Neuronal stem cell (in vitro differentiated cells): ENCODE measurements around the gene CFD.

Experiments
- DNase-seq: peaks from one replicate; pipeline ENCODE4 v3.0.0-alpha.2; 2013; ENCODE audit warnings: low spot score
- H2AFZ ChIP-seq: one replicate; pipeline ENCODE4 v1.6.1; 2013; ENCODE audit warnings: mild to moderate bottlenecking, low read length, inconsistent platforms
- H2AK5ac ChIP-seq: 2 replicates; pipeline ENCODE4 v1.6.1; 2013; ENCODE audit warnings: low read depth, mild to moderate bottlenecking, inconsistent platforms, low read length, moderate library complexity, mixed read lengths
- H2BK120ac ChIP-seq: 2 replicates; pipeline ENCODE4 v1.6.1; 2013; ENCODE audit warnings: low read depth, mild to moderate bottlenecking, inconsistent platforms, low read length, moderate library complexity, mixed read lengths
- H2BK12ac ChIP-seq: one replicate; pipeline ENCODE4 v1.6.1; 2013; ENCODE audit warnings: low read length, inconsistent platforms
- H2BK15ac ChIP-seq: 2 replicates; pipeline ENCODE4 v1.6.1; 2013; ENCODE audit warnings: mild to moderate bottlenecking, low read length, inconsistent platforms, mixed read lengths
- H2BK5ac ChIP-seq: one replicate; pipeline ENCODE4 v1.6.1; 2013; ENCODE audit warnings: inconsistent platforms, mild to moderate bottlenecking, low read length, moderate library complexity
- H3K14ac ChIP-seq: one replicate; pipeline ENCODE4 v1.6.1; 2013; ENCODE audit warnings: low read length, inconsistent platforms
- H3K18ac ChIP-seq: 2 replicates; pipeline ENCODE4 v1.6.1; 2013; ENCODE audit warnings: low read length, inconsistent platforms
- H3K23ac ChIP-seq: 2 replicates; pipeline ENCODE4 v1.6.1; 2013; ENCODE audit warnings: low read depth, mild to moderate bottlenecking, mixed read lengths, low read length, inconsistent platforms; ENCODE audit not compliant: poor library complexity
- H3K27ac ChIP-seq: replicated peaks from 3 replicates; pipeline ENCODE4 v1.5.1; 2013; ENCODE audit warnings: low read length, inconsistent platforms
- H3K27me3 ChIP-seq, 3 experiments: 2 replicates each; pipeline ENCODE4 v1.6.1; 2013; ENCODE audit warnings: low read length in 3 of 3, mild to moderate bottlenecking in 2 of 3, inconsistent platforms in 1 of 3, low read depth in 1 of 3, mixed read lengths in 1 of 3, moderate library complexity in 1 of 3; ENCODE audit not compliant: control insufficient read depth in 3 of 3, insufficient read depth in 3 of 3
- H3K36me3 ChIP-seq, 2 donors: replicated peaks in 1 of 2; 2 replicates each; pipeline ENCODE4 v1.6.1; 2013; ENCODE audit warnings: low read length in 2 of 2; ENCODE audit not compliant: control insufficient read depth in 2 of 2, insufficient read depth in 2 of 2
- H3K4ac ChIP-seq: 2 replicates; pipeline ENCODE4 v1.6.1; 2013; ENCODE audit warnings: inconsistent platforms, mild to moderate bottlenecking, low read length, moderate library complexity
- H3K4me1 ChIP-seq, 2 donors: 1 replicate in 1 of 2; 2 replicates in 1 of 2; pipeline ENCODE4 v1.6.1; 2013; ENCODE audit warnings: low read length in 2 of 2, low read depth in 1 of 2; ENCODE audit not compliant: control insufficient read depth in 2 of 2, insufficient read depth in 1 of 2
- H3K4me2 ChIP-seq: one replicate; pipeline ENCODE4 v1.6.1; 2013; ENCODE audit warnings: mild to moderate bottlenecking, low read length, inconsistent platforms; ENCODE audit not compliant: insufficient read depth, poor library complexity, severe bottlenecking
- H3K4me3 ChIP-seq, 2 donors: 2 replicates each; pipeline ENCODE4 v1.5.1; 2013; ENCODE audit warnings: low read length in 2 of 2, mild to moderate bottlenecking in 2 of 2, inconsistent platforms in 1 of 2, moderate library complexity in 1 of 2
- H3K79me1 ChIP-seq: one replicate; pipeline ENCODE4 v1.6.1; 2013; ENCODE audit warnings: low read depth, mild to moderate bottlenecking, inconsistent platforms, low read length, moderate library complexity
- H3K9ac ChIP-seq: one replicate; pipeline ENCODE4 v1.6.1; 2013; ENCODE audit warnings: mild to moderate bottlenecking, low read depth, low read length, inconsistent platforms; ENCODE audit not compliant: poor library complexity
- H3K9me3 ChIP-seq, 2 donors: replicated peaks in 1 of 2; 2 replicates each; pipeline versions ENCODE3 to v1.6.1; 2013; ENCODE audit warnings: low read length in 2 of 2, mild to moderate bottlenecking in 2 of 2, inconsistent platforms in 1 of 2, low read depth in 1 of 2, mixed read lengths in 1 of 2, moderate library complexity in 1 of 2; ENCODE audit not compliant: control insufficient read depth in 2 of 2, insufficient read depth in 1 of 2
- H4K8ac ChIP-seq: one replicate; pipeline ENCODE4 v1.6.1; 2013; ENCODE audit warnings: low read depth, mild to moderate bottlenecking, inconsistent platforms, low read length, moderate library complexity
- H4K91ac ChIP-seq: one replicate; pipeline ENCODE4 v1.6.1; 2013; ENCODE audit warnings: low read length, low read depth, mild to moderate bottlenecking, inconsistent platforms; ENCODE audit not compliant: poor library complexity
- WGBS, 2 donors: extraction: QIAGEN DNeasy Blood & Tissue Kit; methylation state at CpG; one replicate each; pipeline ENCODE4 v1.1.7; 2013; ENCODE audit warnings: missing lambda C conversion rate in 2 of 2, mixed read lengths in 1 of 2; ENCODE audit not compliant: insufficient read length in 2 of 2, insufficient replicate concordance in 1 of 2; ENCODE audit errors: extremely low coverage in 2 of 2; 5-methylcytosine and 5-hydroxymethylcytosine counted together

Gene CFD

GRCh38 chr19:884420-885211 lies 25.2 kb downstream of the CFD start:
- H3K4me1 ChIP-seq: no peaks in the 10 kb centered on the region
- H3K79me1 ChIP-seq: peaks cover 11% of the 10 kb centered on the region
- no peaks in the 10 kb centered on the region for H3K27me3 ChIP-seq
- H3K36me3 ChIP-seq: peaks cover 58 to 91% of the 10 kb centered on the region in 2 donors
- no peak overlapping the region for H2BK120ac ChIP-seq
- no peak for DNase-seq
- H2AFZ ChIP-seq: no peak overlapping the region
- no peak overlapping the region for H3K4ac ChIP-seq
- no peak overlapping the region for H2AK5ac ChIP-seq
- H3K18ac ChIP-seq: no peak overlapping the region
- H3K27ac ChIP-seq: no peak overlapping the region
- no peak overlapping the region for H4K8ac ChIP-seq
- H3K9me3 ChIP-seq: peaks cover 0 to 6% of the 10 kb centered on the region in 2 donors
- no peak overlapping the region for H3K9ac ChIP-seq
- no peak overlapping the region for H3K14ac ChIP-seq
- H4K91ac ChIP-seq: no peak overlapping the region
- H3K4me3 ChIP-seq: peak overlapping the region in 1 of 2 donors; percentile 25
- no peak overlapping the region for H2BK12ac ChIP-seq
- H3K23ac ChIP-seq: no peak overlapping the region
- H2BK15ac ChIP-seq: no peak overlapping the region
- no CpG with 5 or more reads among the region's 51 CpGs for WGBS, 2 donors
- H3K4me2 ChIP-seq: no peak overlapping the region
- H2BK5ac ChIP-seq: no peak overlapping the region

GRCh38 chr19:885536-886224 lies 26.2 kb downstream of the CFD start:
- Histone ChIP-seq H4K91ac (peak overlapping the region; percentile 64), H3K27ac (no peak overlapping the region), H2BK12ac (no peak overlapping the region), H2AK5ac (no peak overlapping the region), H3K14ac (peak overlapping the region; percentile 56), H3K23ac (peak overlapping the region; percentile 31), H2AFZ (no peak overlapping the region), H3K4me3 (no peak overlapping the region), H2BK5ac (peak overlapping the region; percentile 75), H3K4me2 (no peak overlapping the region), H3K79me1 (peaks cover 13% of the 10 kb centered on the region), H2BK15ac (no peak overlapping the region), H3K27me3 (no peaks in the 10 kb centered on the region), H4K8ac (no peak overlapping the region), H3K9ac (no peak overlapping the region), H3K9me3 (peaks cover 0 to 8% of the 10 kb centered on the region in 2 donors), H3K36me3 (peaks cover 60 to 94% of the 10 kb centered on the region in 2 donors), H3K4ac (peak overlapping the region; percentile 53), H3K4me1 (no peaks in the 10 kb centered on the region), H3K18ac (no peak overlapping the region), H2BK120ac (no peak overlapping the region)
- DNase-seq: no peak
- WGBS, 2 donors: no CpG with 5 or more reads among the region's 64 CpGs

GRCh38 chr19:887072-887471 lies 27.6 kb downstream of the CFD start:
- H3K36me3 ChIP-seq: peaks cover 48 to 86% of the 10 kb centered on the region in 2 donors

GRCh38 chr19:887599-887998 lies 28.1 kb downstream of the CFD start:
- H4K8ac ChIP-seq: no peak overlapping the region
- no peak overlapping the region for H3K4me2 ChIP-seq
- H3K79me1 ChIP-seq: peaks cover 19% of the 10 kb centered on the region
- H4K91ac ChIP-seq: no peak overlapping the region
- H2BK5ac ChIP-seq: no peak overlapping the region
- no peaks in the 10 kb centered on the region for H3K27me3 ChIP-seq
- H3K9me3 ChIP-seq: peaks cover 0 to 2% of the 10 kb centered on the region in 2 donors
- H2BK120ac ChIP-seq: no peak overlapping the region
- no peak overlapping the region for H2BK15ac ChIP-seq
- no peak overlapping the region for H3K14ac ChIP-seq
- WGBS, 2 donors: no CpG with 5 or more reads among the region's 10 CpGs
- H3K4ac ChIP-seq: no peak overlapping the region
- H3K27ac ChIP-seq: no peak overlapping the region
- H2AK5ac ChIP-seq: no peak overlapping the region
- no peak overlapping the region for H3K23ac ChIP-seq
- no peak overlapping the region for H3K4me3 ChIP-seq
- H2AFZ ChIP-seq: no peak overlapping the region
- H3K18ac ChIP-seq: no peak overlapping the region
- DNase-seq: no peak
- no peaks in the 10 kb centered on the region for H3K4me1 ChIP-seq
- H3K36me3 ChIP-seq: peaks cover 43 to 80% of the 10 kb centered on the region in 2 donors
- no peak overlapping the region for H2BK12ac ChIP-seq
- no peak overlapping the region for H3K9ac ChIP-seq

More at GRCh38 chr19:887072-887471, 27.6 kb downstream of the CFD start:
- no peak overlapping the region for H3K23ac ChIP-seq
- no peak overlapping the region for H3K27ac ChIP-seq
- H2BK120ac ChIP-seq: no peak overlapping the region
- H4K91ac ChIP-seq: no peak overlapping the region
- peaks cover 0 to 2% of the 10 kb centered on the region in 2 donors for H3K9me3 ChIP-seq
- H2BK5ac ChIP-seq: no peak overlapping the region
- no peak overlapping the region for H3K14ac ChIP-seq
- H3K18ac ChIP-seq: no peak overlapping the region
- H3K4me1 ChIP-seq: no peaks in the 10 kb centered on the region
- DNase-seq: no peak
- H3K4me3 ChIP-seq: no peak overlapping the region
- no peak overlapping the region for H4K8ac ChIP-seq
- no peak overlapping the region for H2BK15ac ChIP-seq
- no peak overlapping the region for H3K9ac ChIP-seq
- H2AFZ ChIP-seq: no peak overlapping the region
- H2BK12ac ChIP-seq: no peak overlapping the region
- no peak overlapping the region for H3K4me2 ChIP-seq
- no peak overlapping the region for H3K4ac ChIP-seq
- peaks cover 19% of the 10 kb centered on the region for H3K79me1 ChIP-seq
- no peaks in the 10 kb centered on the region for H3K27me3 ChIP-seq
- no peak overlapping the region for H2AK5ac ChIP-seq
- no CpG with 5 or more reads among the region's 16 CpGs for WGBS, 2 donors
